NCI-H1105 (cell line): ENCODE measurements around the gene SMARCE1.
"Not testable (repeated sequence)": the region's sequence is repeated elsewhere in the genome, so short reads cannot be mapped to it uniquely, and the experiment has no call there.

Source experiments
- DNase-seq: peaks from one replicate; lab custom pipeline; 2025; lab: John Stamatoyannopoulos, UW

SMARCE1 gene

DNA sequence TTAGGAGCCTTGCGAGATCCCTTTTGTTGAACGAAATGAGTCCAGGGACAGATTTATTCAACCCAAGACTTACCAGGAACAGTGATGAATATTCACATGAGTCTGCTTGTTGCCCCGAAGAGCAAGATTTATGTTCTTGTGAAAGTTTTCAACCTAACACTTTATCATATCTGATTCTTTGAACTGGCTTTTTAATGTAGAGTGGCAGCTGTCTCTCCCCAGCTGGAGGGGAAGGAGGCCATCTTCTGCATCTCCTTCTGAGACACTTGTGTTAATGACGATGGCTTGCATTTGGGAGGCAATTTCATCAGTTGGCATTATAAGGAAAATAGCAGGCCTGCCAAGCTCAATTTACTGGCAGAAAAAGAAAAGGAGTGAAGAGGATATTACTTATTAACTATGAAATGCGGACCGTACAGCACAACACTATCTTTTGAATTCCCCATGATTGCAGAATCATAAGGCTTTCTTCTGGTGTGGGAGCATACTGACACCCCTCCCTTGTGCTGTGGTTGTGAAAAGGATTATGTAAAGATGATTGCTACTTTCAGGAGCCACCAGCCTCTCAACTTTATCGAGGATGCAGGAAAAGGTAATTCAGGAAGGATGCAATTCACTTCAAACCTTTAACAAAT lies 35.7 kb downstream of the SMARCE1 start:
- DNase-seq = no peak

DNA sequence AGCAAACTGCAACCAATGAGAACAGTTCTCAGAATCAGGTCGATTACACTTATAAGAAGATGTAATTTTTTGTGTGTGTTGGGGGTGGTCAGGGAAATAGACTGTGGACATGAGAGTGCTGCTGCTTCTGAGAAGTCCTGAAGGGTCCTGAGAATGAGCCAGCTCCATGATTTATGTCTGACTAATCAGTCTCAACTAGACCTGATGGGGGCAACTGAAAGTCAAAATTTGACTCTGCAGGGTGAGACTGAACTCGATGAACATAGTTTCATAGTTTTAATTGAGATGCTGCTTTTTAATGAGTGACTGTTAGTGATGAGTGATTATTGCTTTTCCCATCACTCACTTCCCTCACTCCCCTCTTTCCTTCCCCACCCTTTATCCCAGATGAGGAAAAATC lies 37.3 kb downstream of the SMARCE1 start:
- DNase-seq = no peak

DNA sequence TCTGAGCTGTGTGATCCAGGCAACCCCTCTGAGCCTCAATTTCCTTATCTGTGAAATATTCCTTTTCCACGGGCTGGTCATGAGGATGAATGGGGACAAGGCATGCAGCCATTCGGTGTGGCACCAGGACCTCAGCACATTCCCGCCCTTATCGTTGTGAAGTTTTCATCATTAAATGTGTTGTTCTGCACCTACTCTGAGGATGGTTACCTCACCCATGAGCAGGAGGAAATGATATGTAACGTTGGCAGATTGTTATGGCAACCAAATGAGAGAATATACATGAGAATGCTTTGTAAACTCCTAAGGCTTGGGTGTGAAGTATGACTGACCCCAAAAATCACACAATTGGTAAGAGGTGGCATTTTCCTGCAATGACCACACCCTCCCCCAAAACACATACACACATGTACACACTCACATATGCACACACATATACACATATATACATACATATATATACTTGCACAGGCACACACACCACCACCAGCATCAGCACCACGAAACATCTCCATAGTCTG lies 39.5 kb downstream of the SMARCE1 start:
- DNase-seq = no peak

DNA sequence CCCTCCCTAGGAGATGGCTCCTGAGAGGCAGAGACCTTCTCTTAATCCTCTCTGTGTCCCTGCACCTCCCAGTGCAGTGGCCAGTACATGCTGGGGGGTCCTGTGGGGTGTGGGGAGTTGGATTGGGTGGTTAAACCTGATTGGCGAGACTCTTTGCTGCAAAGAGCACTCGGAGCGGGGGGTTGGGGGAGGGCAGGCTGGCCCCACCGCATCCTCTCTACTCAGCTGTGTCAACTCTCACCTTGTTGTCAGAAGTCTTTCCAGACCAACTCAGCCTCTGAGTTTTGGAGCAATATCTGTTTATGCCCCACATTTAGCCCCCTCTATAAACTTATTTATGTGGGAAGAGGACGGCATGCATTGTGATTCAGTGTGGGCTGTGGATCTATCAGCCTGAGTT lies 40.0 kb downstream of the SMARCE1 start:
- DNase-seq = no peak

DNA sequence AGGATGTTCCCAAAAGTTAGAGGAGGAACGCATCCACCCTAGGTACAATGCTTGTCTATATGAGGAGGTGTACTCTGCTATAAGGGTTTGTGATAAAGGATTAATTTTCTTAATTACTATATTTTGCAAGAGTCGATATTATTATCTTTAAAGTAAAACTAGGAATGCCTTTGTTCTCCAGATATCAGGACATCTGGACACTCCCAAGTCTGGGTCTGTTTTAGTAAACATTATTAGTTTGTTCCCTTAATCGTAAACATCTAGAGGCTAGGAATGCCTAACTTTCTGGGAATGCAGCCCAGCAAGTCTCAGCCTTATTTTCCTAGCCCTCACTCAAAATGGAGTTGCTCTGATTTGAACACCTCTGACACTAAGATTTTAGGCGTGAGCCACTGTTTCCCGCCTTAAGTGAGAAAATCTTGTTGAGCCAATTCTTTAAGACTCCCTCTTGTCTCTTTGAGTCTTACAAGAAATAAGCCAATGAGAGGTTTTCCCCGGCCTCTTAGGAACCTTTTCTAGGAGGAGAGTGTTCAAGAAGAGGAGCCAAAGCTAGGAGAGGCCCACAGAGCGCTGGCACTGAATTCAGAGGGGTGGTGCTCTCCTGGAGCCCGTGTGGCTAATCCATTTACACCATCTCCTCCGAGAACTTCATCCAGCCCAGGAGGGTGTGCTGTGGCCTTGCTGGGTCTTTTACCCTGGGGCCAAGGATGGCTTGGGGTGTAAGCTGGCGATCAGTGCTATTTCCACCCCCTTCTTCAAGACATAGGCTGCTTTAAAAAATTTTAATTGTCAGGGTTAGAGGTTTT lies 40.9 kb downstream of the SMARCE1 start:
- no peak for DNase-seq

DNA sequence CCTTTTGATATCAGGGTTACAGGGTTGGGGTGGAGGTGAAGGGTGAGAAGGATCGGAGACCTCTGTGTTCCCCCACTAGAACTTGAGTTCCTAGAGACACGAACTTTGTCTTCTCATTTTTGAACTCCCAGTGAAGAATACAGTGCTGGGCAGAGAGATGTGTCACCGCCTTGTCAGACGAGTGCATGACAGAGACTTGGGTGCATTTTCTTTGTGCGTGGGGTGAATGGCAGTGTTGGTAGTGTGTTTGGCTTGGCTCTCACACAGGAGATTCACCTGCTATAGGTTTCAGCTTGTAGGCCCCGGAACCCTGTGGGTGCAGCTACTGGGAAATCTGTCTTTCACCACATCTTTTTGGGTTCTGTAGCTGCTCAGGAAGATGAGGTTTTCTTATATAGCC lies 42.3 kb downstream of the SMARCE1 start:
- no peak for DNase-seq

DNA sequence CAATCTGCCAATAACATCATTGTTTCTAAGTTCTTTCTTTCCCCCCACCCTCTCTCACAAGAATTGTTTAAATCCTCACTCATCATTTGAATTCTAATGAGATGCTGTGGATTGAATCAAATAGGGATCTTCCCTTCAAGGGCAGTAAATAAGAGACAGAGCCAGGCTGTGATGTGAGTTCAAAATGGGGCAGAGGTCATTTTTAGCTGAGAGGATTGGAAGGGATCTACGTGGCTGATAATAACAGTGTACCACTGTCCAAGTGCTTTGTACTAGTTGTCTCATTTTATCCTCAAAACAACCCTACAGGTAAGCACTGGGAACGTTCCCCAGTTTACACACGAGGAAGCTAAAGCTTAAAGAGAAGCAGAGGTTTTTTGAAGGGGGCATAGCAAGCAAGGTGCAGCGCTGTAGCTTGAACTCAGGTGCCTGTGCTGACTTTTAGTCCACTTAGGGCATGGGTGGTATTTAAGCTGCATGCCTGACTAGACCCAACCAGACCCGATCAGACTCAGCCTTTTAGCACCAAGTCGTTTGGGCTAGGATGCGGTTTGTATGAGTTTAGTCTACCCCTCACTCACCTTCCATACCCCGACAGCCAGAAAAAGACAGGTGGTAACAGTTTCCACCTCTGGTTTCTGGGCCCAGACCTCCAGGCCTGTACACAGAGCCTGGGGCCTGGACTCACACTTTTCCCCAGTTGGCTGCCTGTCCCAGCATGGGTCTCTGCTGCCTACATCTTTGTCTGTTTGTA lies 43.1 kb downstream of the SMARCE1 start:
- DNase-seq = no peak

DNA sequence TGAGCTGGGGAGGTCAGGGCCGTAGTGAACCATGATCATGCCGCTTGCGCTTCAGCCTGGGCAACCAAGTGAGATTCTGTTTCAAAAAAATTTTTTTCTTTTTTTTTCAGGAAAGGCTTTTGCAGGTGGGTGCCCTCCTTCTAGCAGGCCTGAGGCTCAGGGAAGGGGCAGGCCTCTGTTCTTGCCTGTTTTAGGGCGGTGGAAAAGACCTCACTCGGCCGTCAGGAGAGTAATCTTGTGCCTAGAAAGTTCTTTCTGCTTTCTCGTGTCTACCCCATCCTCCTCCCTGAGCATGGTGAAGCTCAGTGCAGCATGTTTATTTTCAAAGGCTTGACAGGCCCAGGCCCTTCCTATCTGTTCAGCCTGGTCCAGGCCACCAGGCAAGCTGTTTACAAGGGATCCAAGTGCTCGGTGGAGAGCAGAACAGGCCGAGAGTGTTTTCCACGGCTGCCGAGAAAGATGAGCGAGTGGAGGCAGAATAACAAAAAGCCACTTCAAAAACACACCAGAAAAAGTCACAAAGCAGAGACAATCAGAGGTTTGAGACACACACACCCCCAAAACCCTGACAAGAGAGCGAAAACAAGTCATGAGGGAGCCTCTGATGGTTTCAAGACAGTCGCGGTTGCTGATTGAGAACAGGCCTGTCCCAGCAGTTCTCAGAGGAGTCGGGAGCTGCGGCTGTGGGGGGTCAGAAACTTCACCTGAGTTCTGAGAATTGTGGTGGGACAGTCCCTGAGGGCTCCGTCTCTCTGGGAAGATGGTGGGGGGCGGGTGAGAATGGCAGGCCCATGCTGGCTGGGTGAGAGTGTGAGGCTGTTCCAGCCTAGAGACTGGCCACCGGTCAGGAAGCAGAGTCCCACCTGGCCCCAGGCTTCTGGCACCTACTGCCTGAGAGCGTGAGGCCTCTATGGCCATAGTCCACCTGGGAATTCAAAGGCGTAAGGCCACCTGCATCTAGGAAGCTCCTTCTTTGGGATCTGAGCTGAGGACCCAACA lies 44.9 kb downstream of the SMARCE1 start:
- DNase-seq = no peak

DNA sequence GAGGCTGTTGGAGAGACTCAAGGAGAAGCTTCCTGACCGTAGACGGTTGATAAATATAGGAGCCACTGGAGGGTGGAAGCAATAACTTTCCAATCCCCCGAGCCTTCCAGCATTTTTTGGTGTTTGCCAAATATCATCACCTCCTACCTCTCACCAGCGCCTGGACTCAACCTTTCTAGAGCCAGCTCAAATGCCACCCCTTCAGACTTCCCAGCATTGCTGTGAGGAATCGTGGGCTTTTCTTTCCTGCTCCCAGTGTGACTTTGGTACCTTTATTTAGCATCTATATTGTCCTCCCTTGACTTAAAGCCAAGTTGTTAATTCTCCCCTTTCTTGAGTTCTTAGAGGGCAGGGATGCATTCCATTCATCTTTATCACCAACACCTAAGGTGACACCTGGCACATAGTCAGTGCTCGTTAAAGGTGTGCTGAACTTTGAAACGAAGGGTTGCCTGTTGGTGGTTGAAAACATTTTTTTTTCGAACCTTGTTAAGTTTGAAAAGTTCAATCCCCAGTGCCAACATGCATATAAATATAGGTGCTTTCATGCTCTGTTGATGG lies 47.1 kb downstream of the SMARCE1 start:
- DNase-seq = no peak

DNA sequence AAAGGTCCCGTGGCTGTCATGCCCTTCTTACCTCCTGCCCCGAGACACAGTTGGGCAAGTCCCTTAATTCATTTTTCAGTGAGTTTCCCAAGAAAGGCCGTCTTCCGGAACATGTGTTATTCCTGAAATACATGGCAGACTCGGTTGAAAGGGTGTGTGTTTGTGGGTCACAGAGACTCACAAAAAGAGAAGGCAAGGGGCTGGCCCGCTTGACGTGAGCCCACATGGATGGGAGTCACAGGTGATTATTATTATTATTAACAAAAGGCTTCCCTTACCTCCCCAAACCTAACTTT lies 48.2 kb downstream of the SMARCE1 start:
- DNase-seq = no peak

DNA sequence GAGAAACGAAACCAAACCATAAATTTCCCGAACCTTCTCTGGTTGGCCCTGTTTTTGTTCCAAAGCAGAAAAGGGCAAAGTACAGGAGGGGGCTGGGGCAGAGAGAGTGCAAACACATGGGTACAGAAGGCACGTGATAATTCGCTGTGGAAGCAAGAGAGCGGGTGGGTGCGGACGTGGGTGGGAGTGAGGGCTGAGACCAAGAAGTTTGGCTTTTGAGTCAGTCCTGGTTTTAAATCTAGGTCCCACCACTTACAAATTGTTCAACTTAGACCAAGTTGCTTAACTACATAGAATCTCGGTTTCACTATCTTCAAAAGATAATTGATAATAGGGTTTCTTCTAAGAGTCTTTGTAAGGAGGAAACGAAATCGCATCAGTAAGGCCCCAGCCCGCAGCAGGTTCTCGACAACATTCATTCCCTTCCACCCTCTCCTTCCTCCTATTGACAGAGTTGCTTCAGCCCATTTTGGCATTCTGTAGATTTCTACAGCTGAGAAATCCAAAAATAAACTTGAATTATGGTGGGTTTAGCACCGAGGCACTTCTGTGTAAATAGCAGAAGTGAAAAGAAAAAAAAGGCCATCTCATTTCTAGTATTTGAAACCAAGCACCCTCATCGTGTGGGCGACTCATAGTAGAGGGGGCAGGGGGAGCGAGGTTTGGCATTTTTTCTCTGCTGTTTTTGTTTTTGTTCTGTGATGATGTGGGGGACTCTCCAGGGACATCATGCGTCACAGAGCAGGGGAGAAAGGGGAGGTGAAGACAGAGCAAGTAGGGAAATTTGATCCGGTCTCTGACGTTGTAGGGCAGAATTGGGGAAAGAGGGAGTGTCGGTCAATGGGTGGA lies 48.8 kb downstream of the SMARCE1 start:
- no peak for DNase-seq

DNA sequence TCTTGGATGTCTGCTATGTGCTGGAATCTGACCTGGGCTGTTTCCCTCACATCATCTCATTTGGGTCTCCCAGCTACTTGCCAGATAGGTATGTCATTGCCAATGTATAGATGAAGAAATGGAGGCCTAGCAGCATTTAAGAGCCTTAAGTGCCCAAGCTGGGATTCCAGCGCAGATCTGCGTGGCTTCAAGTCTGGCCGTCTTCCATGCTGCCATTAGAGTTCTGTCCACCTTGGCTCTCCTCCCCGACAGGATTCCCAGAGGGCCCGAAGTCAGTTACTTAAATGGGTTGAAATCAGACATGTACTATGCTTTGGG lies 49.4 kb downstream of the SMARCE1 start:
- DNase-seq = no peak

DNA sequence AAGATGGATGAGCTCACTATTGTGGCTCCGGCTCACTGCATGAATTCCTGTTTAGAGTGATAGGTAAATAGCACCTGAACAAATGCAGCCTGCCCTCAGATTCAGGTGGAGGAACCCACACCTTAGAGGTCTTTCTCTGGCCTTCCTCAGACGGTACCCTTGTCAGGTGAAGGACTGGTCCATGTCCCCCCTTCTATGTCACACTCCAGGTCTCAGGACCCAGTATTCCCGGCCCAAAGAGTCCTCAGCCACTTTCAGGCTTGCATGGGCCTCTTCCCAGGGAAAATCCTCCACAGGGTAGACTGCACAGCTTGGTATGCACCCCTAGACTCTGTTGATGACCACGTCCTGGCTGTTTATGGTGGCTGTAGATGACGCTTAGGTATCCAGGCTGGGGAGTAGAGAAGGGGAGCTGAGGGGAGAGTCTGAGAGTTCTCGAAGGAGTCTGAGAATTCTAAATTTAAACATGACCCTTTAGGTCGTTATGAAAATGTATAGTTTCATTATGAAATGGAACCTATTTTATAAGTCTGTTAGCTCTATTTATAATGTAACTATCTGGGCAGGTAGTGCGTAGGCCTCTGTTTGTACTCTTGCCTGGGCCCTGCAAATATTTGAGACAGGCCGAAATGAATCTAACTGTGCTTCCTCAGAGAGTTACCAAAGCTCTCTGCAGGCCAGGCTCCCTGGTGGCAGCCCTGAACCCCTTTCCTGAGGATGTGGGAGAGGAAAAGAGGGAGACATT lies 49.9 kb downstream of the SMARCE1 start:
- DNase-seq = no peak

DNA sequence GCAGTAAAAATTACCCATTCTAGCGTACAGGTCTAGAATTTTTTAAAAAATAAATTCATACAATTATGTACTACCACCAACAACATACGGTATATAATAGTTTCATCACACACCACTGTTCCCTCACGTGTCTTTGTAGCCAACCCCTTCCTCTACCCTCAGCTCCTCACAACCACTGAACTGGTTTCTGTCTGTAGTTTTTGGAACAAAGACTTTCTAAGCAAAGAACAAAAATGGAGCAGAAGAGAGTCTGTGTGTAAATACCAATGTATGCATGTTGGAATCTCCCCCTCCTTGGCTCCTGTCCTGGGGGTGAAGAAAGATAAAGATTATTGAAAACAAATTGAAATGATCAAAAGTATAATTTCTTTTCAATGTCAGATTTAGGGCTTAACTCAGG lies 50.5 kb downstream of the SMARCE1 start:
- DNase-seq = no peak

DNA sequence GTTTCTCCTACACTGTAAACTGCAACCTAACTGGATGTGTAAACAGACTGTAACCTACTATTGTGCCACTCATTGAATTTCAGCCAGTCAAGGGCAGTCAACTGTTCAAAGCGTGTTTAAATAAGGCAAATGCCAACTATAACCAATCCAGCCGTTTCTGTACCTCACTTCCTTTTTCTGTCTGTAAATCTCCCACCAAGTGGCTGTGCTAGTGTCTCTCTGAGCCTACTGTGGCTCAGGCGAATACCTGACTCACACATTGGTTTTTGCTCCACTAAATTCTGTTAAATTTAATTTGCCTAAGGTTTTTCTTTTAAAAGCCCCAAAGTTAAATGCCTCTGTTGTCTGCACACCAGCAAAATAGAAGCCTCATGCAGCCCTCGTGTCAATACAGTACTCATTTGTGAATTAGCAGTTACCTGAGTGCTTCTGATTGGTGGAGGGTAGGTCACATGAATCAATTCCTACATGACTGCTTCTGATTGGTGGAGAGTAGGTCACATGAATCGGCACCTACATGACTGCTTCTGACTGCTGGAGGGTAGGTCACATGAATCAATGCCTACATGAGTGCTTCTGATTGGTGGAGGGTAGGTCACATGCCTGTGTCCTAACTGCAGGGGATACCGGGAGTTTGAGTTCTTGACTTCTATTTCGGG lies 51.2 kb downstream of the SMARCE1 start:
- DNase-seq = no peak

DNA sequence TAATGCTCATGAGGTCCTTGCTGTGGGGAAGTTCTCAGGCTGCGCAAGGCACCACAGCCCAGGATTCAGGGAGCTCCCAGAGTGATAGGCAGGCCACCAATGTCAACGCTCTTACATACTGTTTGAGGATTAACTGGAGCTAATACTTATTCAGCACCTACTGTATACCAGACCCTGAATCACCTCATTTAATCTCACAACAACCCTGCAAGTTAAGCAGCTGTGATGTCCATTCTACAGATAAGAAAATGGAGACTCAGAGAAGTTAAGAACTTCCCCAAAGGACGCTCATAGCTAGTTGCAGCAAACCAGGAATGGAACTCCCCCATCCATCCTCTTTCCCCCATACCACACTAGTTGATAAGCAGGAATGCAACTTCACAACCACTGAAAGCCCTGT lies 56.9 kb downstream of the SMARCE1 start:
- no peak for DNase-seq

DNA sequence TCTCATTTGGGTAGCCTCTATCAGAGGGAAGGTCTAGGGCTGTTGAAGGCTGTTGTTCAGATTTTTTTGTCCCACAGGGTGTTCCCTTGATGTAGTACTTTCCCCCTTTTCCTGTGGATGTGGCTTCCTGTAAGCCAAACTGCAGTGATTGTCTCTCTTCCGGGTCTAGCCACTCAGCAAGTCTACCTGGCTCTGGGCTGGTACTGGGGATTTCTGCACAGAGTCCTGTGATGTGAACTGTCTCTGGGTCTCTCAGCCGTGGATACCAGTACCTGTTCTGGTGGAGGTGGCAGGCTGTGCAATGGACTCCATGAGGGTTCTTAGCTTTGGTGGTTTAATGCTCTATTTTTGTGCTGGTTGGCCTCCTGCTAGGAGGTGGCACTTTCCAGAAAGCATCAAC lies 59.1 kb downstream of the SMARCE1 start:
- no peak for DNase-seq

DNA sequence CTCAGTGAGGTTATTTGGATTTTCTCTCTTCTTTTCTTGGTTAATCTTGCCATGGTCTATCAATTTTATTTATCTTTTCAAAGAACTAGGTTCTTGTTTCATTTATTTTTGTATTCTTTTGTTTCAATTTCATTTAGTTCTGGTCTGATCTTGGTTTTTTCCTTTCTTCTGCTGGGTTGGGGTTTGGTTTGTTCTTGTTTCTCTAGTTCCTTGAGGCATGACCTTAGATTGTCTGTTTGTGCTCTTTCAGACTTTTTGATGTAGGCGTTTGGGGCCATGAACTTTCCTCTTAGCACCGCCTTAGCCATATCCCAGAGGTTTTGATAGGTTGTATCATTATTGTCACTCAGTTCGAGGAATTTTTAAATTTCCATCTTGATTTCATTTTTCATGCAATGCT lies 61.4 kb downstream of the SMARCE1 start:
- DNase-seq = not testable (repeated sequence)

DNA sequence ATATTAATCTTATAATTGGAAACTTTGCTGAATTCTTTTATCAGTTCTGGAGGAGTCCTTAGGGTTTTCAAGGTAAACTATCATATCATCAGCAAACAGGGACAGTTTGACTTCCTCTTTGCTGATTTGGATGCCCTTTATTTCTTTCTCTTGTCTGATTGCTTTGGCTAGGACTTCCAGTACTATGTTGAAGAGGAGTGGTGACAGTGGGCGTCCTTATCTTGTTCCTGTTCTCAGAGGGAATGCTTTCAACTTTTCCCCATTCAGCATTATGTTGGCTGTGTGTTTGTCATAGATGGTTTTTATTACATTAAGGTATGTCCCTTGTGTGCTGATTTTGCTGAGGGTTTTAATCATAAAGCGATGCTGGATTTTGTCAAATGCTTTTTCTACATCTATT lies 62.7 kb downstream of the SMARCE1 start:
- not testable (repeated sequence) for DNase-seq
